HCT116 (cell line): Measurements from ENCODE around the gene TLR9. TPM values are rescaled to one million over a fixed set of nuclear protein-coding genes. Genes with fewer than 3 reads are reported as not detected.

Experiments used
- ATAC-seq: fragments of 200-7000 bp; cut with Tn5 transposase; 2 replicates; pipeline ENCODE4 v1.9.1; 2020; ENCODE audit warnings: mild to moderate bottlenecking, moderate library complexity
- BruUV-seq: library from RNA; stranded (reverse); fragments of 400-500 nt; replicated peaks from 2 replicates; lab custom pipeline; 2021; lab: Mats Ljungman, UMichigan
- CTCF ChIA-PET: fragments of 300-600 bp; sonication (Branson Sonifier 250); formaldehyde crosslinking; loops from one replicate; lab custom pipeline; 2021; ENCODE audit warnings: antibody characterized with exemption; lab: Charles Lee
- POLR2A ChIA-PET: fragments of 300-600, 350-600 bp; sonication (Branson Sonifier 250); formaldehyde crosslinking; loops from one replicate; lab custom pipeline; 2021; ENCODE audit warnings: antibody characterized with exemption; lab: Charles Lee
- RAD21 ChIA-PET, 2 experiments: fragments of 300-600 bp; sonication (Branson Sonifier 250); formaldehyde crosslinking; loops; one replicate each; lab custom pipeline; 2023; ENCODE audit warnings: low total read pairs in 2 of 2; ENCODE audit not compliant: uncharacterized antibody in 2 of 2, unreplicated experiment in 2 of 2, low non-redundant PET in 1 of 2; lab: Charles Lee
- DNase-seq: peaks from one replicate; pipeline ENCODE4 v3.0.0-alpha.2; 2010; ENCODE audit warnings: low read depth, low spot score
- H2AFZ ChIP-seq: fragments of 200-600 bp; shearing (Covaris generic), sonication (generic); 2 replicates; pipeline ENCODE4 v1.6.1; 2017; ENCODE audit warnings: low read depth, mixed run types, mixed read lengths, antibody characterized with exemption, low read length; ENCODE audit not compliant: poor library complexity, severe bottlenecking
- H3K27ac ChIP-seq: 2 replicates; pipeline ENCODE4 v1.5.1; 2012; ENCODE audit warnings: low read depth, low read length
- H3K27me3 ChIP-seq: fragments of 200-600 bp; sonication (generic); 2 replicates; pipeline ENCODE4 v1.6.1; 2016; ENCODE audit warnings: mixed run types, low read length, mixed read lengths; ENCODE audit not compliant: insufficient read depth
- H3K36me3 ChIP-seq, 2 experiments: fragments of 200-500 bp in 1 of 2; fragments of 200-600 bp in 1 of 2; sonication (Bioruptor generic) in 1 of 2; sonication (generic) in 1 of 2; 2 replicates each; pipeline versions ENCODE4 v1.5.1 to v1.6.1; 2014 to 2016; ENCODE audit warnings: low read length in 2 of 2, inconsistent platforms in 1 of 2, mixed read lengths in 1 of 2, mixed run types in 1 of 2; ENCODE audit not compliant: insufficient read depth in 2 of 2, control insufficient read depth in 1 of 2
- H3K4me1 ChIP-seq, 2 experiments: fragments of 200-600 bp in 1 of 2; sonication (generic) in 1 of 2; 2 replicates each; pipeline versions ENCODE4 v1.5.1 to v1.6.1; 2012 to 2017; ENCODE audit warnings: low read length in 2 of 2, inconsistent platforms in 1 of 2, mild to moderate bottlenecking in 1 of 2, mixed read lengths in 1 of 2, mixed run types in 1 of 2, moderate library complexity in 1 of 2; ENCODE audit not compliant: insufficient read depth in 2 of 2, control insufficient read depth in 1 of 2
- H3K4me2 ChIP-seq: fragments of 200-600 bp; sonication (generic); 2 replicates; pipeline ENCODE4 v1.6.1; 2017; ENCODE audit warnings: mixed run types, low read length, mixed read lengths
- H3K4me3 ChIP-seq, 2 experiments: fragments of 200-600 bp in 1 of 2; sonication (generic) in 1 of 2; replicated peaks in 1 of 2; 2 replicates each; pipeline ENCODE4 v1.5.1; 2011 to 2016; ENCODE audit warnings: low read length in 2 of 2, control low read depth in 1 of 2, low read depth in 1 of 2, mild to moderate bottlenecking in 1 of 2, mixed read lengths in 1 of 2, mixed run types in 1 of 2
- H3K79me2 ChIP-seq: fragments of 200-600 bp; sonication (generic); 2 replicates; pipeline ENCODE4 v1.6.1; 2017; ENCODE audit warnings: mild to moderate bottlenecking, mixed run types, low read length, moderate library complexity, mixed read lengths; ENCODE audit not compliant: insufficient read depth
- H3K9ac ChIP-seq: fragments of 200-600 bp; sonication (generic); 2 replicates; pipeline ENCODE4 v1.6.1; 2016; ENCODE audit warnings: low read length, mixed read lengths
- H3K9me2 ChIP-seq: fragments of 200-600 bp; sonication (generic), shearing (Covaris generic); 2 replicates; pipeline ENCODE4 v1.6.1; 2017; ENCODE audit warnings: mixed run types, mild to moderate bottlenecking, moderate library complexity; ENCODE audit not compliant: insufficient read depth
- H3K9me3 ChIP-seq, 2 experiments: fragments of 200-500 bp in 1 of 2; fragments of 200-600 bp in 1 of 2; sonication (Bioruptor generic) in 1 of 2; sonication (generic) in 1 of 2; 2 replicates each; pipeline ENCODE4 v1.6.1; 2014 to 2017; ENCODE audit warnings: low read length in 2 of 2, mixed read lengths in 2 of 2, inconsistent platforms in 1 of 2, low read depth in 1 of 2, mild to moderate bottlenecking in 1 of 2, mixed run types in 1 of 2, moderate library complexity in 1 of 2; ENCODE audit not compliant: control insufficient read depth in 1 of 2, insufficient read depth in 1 of 2
- H4K20me1 ChIP-seq: fragments of 200-600 bp; sonication (generic), shearing (Covaris generic); 2 replicates; pipeline ENCODE4 v1.6.1; 2017; ENCODE audit warnings: mixed run types, mild to moderate bottlenecking, moderate library complexity; ENCODE audit not compliant: insufficient read depth
- CEBPB ChIP-seq: IDR thresholded peaks from 2 replicates; pipeline ENCODE4 v1.6.1; 2012; ENCODE audit warnings: low read depth
- EZH2 ChIP-seq: fragments of 200-600 bp; sonication (generic); IDR thresholded peaks from 2 replicates; pipeline ENCODE4 v1.6.1; 2017; ENCODE audit warnings: antibody characterized with exemption, mixed run types
- JUND ChIP-seq: IDR thresholded peaks from 2 replicates; pipeline ENCODE4 v1.6.1; 2012
- POLR2AphosphoS5 ChIP-seq: IDR thresholded peaks from 2 replicates; pipeline ENCODE4 v1.6.1; 2011; ENCODE audit warnings: mild to moderate bottlenecking, low read depth, low read length, moderate library complexity
- SP1 ChIP-seq: IDR thresholded peaks from 2 replicates; pipeline ENCODE4 v1.6.1; 2012; ENCODE audit warnings: low read depth
- TCF7L2 ChIP-seq: IDR thresholded peaks from 2 replicates; pipeline ENCODE4 v1.7.0; 2011; ENCODE audit warnings: borderline replicate concordance, inconsistent platforms; ENCODE audit not compliant: insufficient read depth, insufficient read length; ENCODE audit errors: extremely low read depth
- intact Hi-C: fragments of 100-400 bp; cut with micrococcal nuclease; formaldehyde crosslinking; loops from 2 replicates; pipeline ENCODE4 v1.10.0; 2022
- total RNA-seq: library from RNA; stranded (reverse); gene quantifications from one replicate; pipeline ENCODE4 v1.2.1, GENCODE V29; 2021; ENCODE audit not compliant: unreplicated experiment
- TF ChIP-seq, protein P1 (sequence below): IDR thresholded peaks from 2 replicates; pipeline ENCODE4 v1.6.1; 2012; ENCODE audit warnings: low read depth

TLR9 gene
- total RNA-seq, 1 experiment from 2014 or later, result 0.15 TPM

DNA sequence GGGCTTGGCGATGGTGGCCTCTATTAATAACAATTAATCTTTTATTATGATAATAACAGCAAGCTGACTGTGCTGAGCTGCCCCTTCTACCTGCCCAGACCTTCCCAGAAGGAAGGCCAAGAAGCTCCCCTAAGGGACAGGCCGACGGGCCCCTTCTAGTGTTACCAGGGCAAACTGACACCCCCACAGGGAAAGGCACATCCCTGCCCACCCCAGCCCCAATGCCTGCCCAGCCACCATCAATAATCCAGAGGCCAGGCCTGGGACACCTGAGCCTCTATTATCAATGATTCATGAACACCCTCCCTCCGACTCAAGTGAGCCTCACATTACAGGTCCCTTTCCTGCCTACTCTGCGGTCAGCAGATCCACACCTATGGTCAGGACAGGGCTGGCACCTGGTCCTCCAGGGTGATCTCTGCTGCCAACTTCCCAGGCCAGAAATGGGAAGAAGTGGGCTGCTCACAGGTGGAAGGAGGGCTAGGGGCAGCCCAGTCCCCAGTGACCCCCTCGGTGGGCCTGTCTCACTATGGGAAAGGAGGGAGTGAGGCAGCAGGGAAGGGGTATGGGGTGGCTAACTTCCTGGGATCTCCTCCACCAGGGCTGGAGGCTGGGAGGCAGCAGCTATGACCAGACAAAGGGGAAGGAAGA lies 11.7 kb upstream of the TLR9 start:
- RAD21 ChIA-PET, result interaction anchor here (0.7 to 1.3 kb wide), 3 partner anchors 20 to 83 kb away, joined by 3 read pairs; partner anchors contain the start of gene POC1A (in 1 of the 2)
- BruUV-seq, result no TSS peak
- POLR2A ChIA-PET, result interaction anchor here (0.6 to 2.6 kb wide), 9 partner anchors 11 to 191 kb away, joined by 3 to 11 read pairs (median 4); partner anchors contain the start of gene WDR82
- H3K36me3 ChIP-seq, result no peaks in the 10 kb centered on the region; a peak in 2 of 4 replicates
- TF ChIP-seq CEBPB (no peak), POLR2AphosphoS5 (no peak), JUND (no peak), EZH2 (no peak), SP1 (no peak), TCF7L2 (no peak)
- TF ChIP-seq, protein P1, sequence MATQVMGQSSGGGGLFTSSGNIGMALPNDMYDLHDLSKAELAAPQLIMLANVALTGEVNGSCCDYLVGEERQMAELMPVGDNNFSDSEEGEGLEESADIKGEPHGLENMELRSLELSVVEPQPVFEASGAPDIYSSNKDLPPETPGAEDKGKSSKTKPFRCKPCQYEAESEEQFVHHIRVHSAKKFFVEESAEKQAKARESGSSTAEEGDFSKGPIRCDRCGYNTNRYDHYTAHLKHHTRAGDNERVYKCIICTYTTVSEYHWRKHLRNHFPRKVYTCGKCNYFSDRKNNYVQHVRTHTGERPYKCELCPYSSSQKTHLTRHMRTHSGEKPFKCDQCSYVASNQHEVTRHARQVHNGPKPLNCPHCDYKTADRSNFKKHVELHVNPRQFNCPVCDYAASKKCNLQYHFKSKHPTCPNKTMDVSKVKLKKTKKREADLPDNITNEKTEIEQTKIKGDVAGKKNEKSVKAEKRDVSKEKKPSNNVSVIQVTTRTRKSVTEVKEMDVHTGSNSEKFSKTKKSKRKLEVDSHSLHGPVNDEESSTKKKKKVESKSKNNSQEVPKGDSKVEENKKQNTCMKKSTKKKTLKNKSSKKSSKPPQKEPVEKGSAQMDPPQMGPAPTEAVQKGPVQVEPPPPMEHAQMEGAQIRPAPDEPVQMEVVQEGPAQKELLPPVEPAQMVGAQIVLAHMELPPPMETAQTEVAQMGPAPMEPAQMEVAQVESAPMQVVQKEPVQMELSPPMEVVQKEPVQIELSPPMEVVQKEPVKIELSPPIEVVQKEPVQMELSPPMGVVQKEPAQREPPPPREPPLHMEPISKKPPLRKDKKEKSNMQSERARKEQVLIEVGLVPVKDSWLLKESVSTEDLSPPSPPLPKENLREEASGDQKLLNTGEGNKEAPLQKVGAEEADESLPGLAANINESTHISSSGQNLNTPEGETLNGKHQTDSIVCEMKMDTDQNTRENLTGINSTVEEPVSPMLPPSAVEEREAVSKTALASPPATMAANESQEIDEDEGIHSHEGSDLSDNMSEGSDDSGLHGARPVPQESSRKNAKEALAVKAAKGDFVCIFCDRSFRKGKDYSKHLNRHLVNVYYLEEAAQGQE, result no peak
- ATAC-seq (peak; percentile 5), DNase-seq (no peak)
- no peaks in the 10 kb centered on the region for H3K9me2 ChIP-seq
- CTCF ChIA-PET, result interaction anchor here (0.9 to 3.1 kb wide), 5 partner anchors 17 to 236 kb away, joined by 4 to 18 read pairs (median 5); no protein-coding TSS in a partner anchor
- no peaks in the 10 kb centered on the region for H4K20me1 ChIP-seq
- H3K27me3 ChIP-seq, result no peaks in the 10 kb centered on the region
- H3K27ac ChIP-seq, result peak overlapping the region; percentile 98
- H3K4me3 ChIP-seq, result peak overlapping the region; percentile 87 to 93
- H3K9me3 ChIP-seq, result no peaks in the 10 kb centered on the region
- peak overlapping the region; percentile 84 for H3K4me2 ChIP-seq
- peak overlapping the region; percentile 87 for H3K9ac ChIP-seq
- H3K4me1 ChIP-seq, result peaks cover 33 to 41% of the 10 kb centered on the region in 2 experiments
- H2AFZ ChIP-seq, result no peak overlapping the region
- peaks cover 29% of the 10 kb centered on the region for H3K79me2 ChIP-seq
- intact Hi-C loops, result no loop called here
